ENCODE data around the gene PCNX3. TPM values are rescaled to one million over a fixed set of nuclear protein-coding genes. Genes with fewer than 3 reads are reported as not detected.

PCNX3 gene
- 10 to 100 TPM; 56.4 to 89.0 (median 62.4) TPM for total RNA-seq

DNA sequence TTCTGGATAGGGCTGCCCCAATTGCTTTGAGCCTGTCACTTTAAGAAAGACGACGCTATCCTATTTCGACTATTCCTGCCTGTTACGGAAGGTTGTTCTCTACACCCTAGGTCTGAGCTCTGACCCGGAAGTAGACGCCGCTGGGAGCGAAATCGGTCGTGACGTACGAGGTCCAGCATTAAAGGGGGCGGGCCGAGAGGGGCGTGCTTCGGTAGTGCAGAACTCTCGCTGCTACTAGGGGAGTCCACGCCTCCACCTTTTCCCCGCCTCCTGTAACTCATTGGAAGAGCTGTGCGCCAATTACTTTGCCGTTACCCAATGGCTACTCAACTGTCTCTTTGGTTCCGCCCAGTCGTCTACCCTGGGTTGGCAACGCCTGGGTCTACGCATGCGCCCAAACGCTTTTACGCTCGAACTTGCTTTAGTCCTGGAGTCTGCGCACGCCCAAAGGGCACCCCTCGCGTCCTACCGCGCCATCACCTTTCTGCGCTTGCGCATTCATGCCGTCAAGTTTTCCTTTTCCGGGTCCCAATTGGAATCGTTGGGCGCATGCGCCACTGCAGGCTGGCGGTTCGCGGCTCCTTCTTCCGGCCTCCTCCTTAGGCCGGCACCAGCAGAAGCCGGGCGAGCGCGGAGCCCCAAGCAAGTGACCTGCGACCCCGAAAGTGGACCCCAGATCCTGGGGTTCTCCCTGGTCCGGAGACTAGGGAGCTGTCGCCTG lies at the start of gene PCNX3:
TSS of gene PCNX3 (plus strand) at position 548 of the 721 bp plus-strand sequence. CDS start 536 bp downstream, outside the sequence.
- in situ Hi-C loops (cut with MboI; ENCODE audit: low pct_ligation_motif_present in 1 of 4, low pct_unique_long_range_greater_than_20kb in 1 of 4, low sequenced_read_pairs in 3 of 4) (no loop called here), intact Hi-C loops (cut with DNase I; ENCODE audit: low total_unique reads) (no loop called here)
- Histone ChIP-seq H3K4me3 (peak within 1 kb of the TSS; percentile 89 to 100 (median 98)), H3K27ac (peak within 1 kb of the TSS; percentile 97 to 99 (median 98)), H3K4me1 (peaks cover 27 to 56% (median 41%) of the 10 kb centered on the region in 4 donors), H3K27me3 (no peaks in the 10 kb centered on the region), H3K36me3 (peaks cover 0 to 20% (median 5%) of the 10 kb centered on the region in 4 donors), H3K9me3 (no peaks in the 10 kb centered on the region)
- WGBS, 2 donors (ENCODE audit: low coverage in 1 of 2): 1% methylated on average over 43 of the region's 55 CpGs; no CpG with 5 or more reads in 1 of the 2 donors
- peak; percentile 100 for DNase-seq
- TF ChIP-seq POLR2AphosphoS5 (IDR thresholded peaks at IDR 0.05) (peak; percentile 70 to 85 (median 71)), EP300 (IDR thresholded peaks at IDR 0.05; ENCODE audit: low read depth) (no peak), POLR2A (IDR thresholded peaks at IDR 0.05) (peak; percentile 68)
- TF ChIP-seq, protein P1, sequence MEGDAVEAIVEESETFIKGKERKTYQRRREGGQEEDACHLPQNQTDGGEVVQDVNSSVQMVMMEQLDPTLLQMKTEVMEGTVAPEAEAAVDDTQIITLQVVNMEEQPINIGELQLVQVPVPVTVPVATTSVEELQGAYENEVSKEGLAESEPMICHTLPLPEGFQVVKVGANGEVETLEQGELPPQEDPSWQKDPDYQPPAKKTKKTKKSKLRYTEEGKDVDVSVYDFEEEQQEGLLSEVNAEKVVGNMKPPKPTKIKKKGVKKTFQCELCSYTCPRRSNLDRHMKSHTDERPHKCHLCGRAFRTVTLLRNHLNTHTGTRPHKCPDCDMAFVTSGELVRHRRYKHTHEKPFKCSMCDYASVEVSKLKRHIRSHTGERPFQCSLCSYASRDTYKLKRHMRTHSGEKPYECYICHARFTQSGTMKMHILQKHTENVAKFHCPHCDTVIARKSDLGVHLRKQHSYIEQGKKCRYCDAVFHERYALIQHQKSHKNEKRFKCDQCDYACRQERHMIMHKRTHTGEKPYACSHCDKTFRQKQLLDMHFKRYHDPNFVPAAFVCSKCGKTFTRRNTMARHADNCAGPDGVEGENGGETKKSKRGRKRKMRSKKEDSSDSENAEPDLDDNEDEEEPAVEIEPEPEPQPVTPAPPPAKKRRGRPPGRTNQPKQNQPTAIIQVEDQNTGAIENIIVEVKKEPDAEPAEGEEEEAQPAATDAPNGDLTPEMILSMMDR (IDR thresholded peaks at IDR 0.05): no peak

DNA sequence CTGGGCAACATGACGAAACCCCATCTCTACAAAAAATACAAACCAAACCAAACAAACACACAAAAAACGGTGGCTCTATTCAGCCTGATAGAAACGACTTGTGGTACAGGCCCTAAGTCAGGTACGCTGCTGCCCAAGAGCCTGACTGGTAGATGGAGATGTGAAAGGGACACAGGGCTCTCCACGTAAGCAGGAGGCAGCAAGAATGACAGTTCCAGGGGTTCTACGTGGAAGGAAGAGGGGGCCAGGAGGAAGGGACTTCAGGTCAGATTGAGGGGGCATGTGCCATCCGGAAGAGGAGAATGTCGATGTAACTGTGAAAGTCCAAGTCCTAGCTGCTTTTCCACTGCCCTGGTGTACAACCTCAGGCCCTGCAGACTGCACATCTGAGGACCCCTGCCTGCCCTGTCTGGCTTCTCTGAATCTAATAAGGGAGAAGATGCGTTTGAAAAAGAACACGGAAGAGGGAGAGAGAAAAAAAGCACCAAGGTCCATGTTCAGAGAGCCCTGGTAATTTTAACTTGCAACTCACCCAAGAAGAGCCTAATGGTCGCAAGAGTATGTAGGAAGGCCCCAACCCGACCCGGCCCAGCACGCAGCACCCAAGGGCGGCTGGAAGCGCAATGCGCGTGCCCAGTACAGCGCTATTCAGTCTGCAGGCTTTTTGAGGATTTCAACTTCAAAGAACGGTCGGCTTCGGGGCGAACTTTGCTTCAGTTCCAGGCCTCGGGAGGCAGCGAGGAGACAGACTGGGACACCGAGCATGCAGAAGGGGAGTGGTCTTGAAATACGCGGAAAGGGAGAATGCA lies 46.2 kb upstream of the PCNX3 start:
- in situ Hi-C loops (cut with MboI; ENCODE audit: low pct_ligation_motif_present in 1 of 4, low pct_unique_long_range_greater_than_20kb in 1 of 4, low sequenced_read_pairs in 3 of 4) (no loop called here), intact Hi-C loops (cut with DNase I; ENCODE audit: low total_unique reads) (no loop called here)
- Histone ChIP-seq H3K27ac (peak overlapping the region; percentile 96 to 98 (median 96)), H3K9me3 (no peaks in the 10 kb centered on the region), H3K4me3 (peak overlapping the region; percentile 37 to 72 (median 58)), H3K36me3 (no peaks in the 10 kb centered on the region), H3K4me1 (peaks cover 29 to 55% (median 41%) of the 10 kb centered on the region in 4 donors), H3K27me3 (no peaks in the 10 kb centered on the region)
- TF ChIP-seq, protein P1 (IDR thresholded peaks at IDR 0.05): no peak
- no peak for DNase-seq
- WGBS, 2 donors (ENCODE audit: low coverage in 1 of 2): 3 to 20% methylated on average over 8 to 28 of the region's 28 CpGs

DNA sequence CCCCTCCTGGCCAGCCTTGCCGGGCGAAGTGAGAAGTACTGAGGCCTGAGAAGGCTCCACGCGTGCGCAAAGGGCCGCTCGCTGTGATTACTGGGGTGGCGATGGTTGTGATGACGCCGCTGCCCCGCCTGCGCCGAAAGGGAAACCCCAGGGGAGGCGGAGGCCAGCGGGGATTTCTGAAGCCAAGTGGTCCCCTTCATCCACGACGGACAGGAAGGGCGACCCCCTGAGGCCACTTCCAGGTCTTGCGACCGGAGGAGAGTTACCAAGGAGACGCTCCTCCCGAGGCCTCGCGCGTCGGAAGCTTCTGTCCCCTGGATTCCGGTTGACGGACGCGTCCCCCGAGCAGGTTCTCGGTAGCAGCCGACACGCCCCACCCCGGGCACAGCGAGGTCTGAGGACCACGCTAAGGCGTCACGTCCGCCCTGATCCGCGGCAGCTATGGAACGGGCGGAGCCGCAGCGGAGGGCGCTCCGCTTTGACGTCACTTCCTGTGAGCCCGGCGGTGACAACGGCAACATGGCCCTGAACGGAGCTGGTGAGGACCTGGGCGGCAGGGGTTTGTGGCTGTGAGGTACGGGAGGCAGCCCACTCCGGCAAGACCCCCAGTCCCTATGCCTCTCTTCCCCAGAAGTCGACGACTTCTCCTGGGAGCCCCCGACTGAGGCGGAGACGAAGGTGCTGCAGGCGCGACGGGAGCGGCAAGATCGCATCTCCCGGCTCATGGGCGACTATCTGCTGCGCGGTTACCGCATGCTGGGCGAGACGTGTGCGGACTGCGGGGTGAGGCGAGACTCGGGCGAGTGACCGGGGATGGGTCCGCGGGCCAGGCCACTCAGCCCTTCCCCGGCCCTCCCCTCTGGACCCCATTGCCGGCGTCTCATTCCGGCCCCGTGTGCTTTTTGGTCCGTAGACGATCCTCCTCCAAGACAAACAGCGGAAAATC lies 45.3 kb upstream of the PCNX3 start, which contains the start of gene ZNRD2:
TSS of gene ZNRD2 (plus strand) at position 505 of the 946 bp plus-strand sequence. CDS start at position 520, 15 bp downstream.
- Histone ChIP-seq H3K4me3 (peak within 1 kb of the TSS; percentile 49 to 72 (median 58)), H3K27me3 (no peaks in the 10 kb centered on the region), H3K4me1 (peaks cover 33 to 63% (median 49%) of the 10 kb centered on the region in 4 donors), H3K27ac (peak within 1 kb of the TSS; percentile 96 to 98 (median 96)), H3K9me3 (no peaks in the 10 kb centered on the region), H3K36me3 (no peaks in the 10 kb centered on the region)
- 0% methylated on average over 57 of the region's 89 CpGs; no CpG with 5 or more reads in 1 of the 2 donors for WGBS, 2 donors (ENCODE audit: low coverage in 1 of 2)
- intact Hi-C loops (cut with DNase I; ENCODE audit: low total_unique reads) (no loop called here), in situ Hi-C loops (cut with MboI; ENCODE audit: low pct_ligation_motif_present in 1 of 4, low pct_unique_long_range_greater_than_20kb in 1 of 4, low sequenced_read_pairs in 3 of 4) (no loop called here)
- peak; percentile 98 for DNase-seq
- TF ChIP-seq POLR2AphosphoS5 (IDR thresholded peaks at IDR 0.05): peak; percentile 93 to 95 (median 94)
- TF ChIP-seq POLR2A (IDR thresholded peaks at IDR 0.05): peak; percentile 85
- TF ChIP-seq, protein P1 (IDR thresholded peaks at IDR 0.05): peak in 4 of 5 experiments; percentile 25 to 63 (median 38)
- peak; percentile 78 for TF ChIP-seq EP300 (IDR thresholded peaks at IDR 0.05; ENCODE audit: low read depth)
